NCI-H1092 (cell line): ENCODE results near the gene TNS2.

Source experiments
- DNase-seq: peaks from one replicate; lab custom pipeline; 2025; lab: John Stamatoyannopoulos, UW

Gene TNS2

DNA sequence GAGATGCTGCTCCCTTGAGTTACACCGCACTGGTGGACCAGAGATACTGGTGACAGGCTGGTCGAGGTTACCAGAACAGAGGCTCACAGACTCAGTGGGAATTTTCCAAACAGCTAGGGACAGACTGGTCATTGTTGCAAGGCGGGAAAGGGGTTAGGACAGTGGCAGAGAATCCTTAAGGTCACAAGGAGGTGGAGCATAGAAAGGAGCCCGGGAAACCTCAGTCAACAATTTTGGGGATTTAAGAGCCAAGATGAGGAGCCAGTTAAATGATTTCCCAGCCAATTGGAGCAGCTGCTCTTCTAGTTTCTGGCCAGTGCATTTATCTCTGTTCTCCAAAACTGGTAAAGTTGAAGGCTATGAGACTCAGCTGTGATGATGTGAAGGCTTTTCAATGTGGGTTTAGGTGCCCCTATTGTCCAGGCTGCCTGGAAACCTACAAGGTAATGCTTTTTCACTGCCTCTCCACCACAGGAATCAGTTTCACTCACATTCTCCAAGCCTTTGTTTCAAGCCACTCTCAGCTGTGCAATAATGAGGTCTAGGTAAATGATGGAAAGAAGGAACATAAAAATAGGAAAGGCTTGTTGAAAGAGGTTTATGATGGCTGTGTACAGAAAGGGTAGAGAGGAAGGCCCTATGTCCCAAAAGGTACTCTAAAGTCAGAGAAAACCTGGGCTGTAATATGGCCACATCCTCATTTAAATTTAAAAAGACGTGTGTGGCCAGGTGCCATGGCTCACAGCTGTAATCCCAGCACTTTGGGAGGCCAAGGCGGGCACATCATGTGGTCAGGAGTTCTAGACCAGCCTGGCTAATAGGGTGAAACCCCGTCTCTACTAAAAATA, 7.0 kb upstream of the TNS2 start:
- DNase-seq = no peak

DNA sequence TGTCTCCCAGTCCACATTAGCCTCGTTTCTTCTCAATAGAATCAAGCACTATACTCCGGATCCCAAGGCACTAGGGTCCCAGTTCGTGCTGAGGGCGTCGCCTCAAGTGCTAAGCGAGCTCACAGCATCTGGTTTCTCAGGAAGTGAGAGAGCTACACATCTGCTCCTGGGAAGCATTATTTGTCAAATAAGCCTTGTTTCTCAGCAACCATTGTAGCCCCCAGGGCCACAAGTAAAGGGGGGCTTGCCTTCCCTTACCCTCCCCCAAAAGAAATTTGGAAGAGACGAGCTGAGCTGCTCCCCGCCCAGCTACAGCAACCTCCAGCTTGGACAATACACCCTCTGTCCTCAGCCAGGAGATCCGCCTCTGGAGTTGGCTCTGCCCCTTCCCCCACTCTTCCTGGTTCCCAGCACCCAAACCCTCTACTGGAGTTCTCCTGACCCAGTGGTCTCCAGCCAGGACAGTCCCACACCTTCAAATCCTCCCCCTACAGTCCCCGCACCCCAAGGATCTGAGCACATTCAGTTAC, 5.7 kb upstream of the TNS2 start:
- no peak for DNase-seq

DNA sequence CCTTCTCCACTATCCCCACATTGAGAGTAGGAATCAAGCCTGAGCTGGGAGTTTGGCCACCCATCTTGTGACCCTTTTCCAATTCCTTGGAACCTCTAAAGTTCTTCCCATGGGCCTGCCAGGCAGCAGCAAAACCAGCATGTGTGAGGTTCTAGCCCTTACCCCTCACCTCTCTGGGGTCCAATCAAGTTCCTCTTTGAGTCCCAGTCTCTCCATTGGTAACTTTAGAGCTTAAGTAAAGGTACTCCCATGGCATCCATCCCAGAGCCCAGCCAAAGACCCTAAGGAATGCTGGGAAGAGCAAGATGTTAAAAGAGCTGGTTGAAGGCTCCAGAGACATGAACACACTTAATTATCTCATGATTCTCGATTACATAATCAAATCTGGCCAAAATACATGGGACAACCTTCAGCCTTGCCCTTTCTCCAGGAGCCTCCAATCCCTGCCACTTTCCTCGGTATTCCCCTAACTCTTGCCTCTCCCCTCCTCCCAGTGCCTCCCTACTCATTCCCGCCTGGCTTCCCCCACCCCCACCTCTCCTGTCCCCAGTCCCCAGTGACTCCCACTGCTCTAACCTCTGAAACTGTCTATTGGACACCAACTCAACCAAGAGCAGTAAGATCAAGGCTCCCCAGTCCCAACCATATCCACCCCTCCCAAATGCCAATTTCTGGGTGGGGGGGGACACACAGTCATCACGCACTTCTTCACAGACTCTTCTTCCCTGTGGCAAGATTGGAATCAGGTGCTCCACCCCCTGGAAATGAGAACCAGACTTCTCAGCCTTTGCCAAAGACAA, 4.8 kb upstream of the TNS2 start:
- DNase-seq = no peak

DNA sequence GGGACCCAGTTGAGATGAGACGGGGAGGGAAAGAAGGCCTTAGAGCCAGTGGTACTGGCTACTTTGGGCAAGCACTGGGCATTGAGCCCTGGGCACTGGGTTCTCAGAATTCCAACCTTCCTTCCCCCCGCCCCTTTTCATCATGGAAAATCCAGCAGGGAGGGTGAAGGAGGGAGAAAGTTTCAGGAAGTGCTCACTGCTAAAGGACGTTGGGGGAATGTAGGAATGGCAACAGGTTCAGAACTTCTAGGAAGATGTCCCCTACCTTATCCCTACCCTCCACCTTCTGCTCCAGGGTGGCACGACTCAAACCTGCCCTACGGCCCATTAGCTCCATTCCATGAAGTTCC, 4.2 kb upstream of the TNS2 start:
- no peak for DNase-seq

DNA sequence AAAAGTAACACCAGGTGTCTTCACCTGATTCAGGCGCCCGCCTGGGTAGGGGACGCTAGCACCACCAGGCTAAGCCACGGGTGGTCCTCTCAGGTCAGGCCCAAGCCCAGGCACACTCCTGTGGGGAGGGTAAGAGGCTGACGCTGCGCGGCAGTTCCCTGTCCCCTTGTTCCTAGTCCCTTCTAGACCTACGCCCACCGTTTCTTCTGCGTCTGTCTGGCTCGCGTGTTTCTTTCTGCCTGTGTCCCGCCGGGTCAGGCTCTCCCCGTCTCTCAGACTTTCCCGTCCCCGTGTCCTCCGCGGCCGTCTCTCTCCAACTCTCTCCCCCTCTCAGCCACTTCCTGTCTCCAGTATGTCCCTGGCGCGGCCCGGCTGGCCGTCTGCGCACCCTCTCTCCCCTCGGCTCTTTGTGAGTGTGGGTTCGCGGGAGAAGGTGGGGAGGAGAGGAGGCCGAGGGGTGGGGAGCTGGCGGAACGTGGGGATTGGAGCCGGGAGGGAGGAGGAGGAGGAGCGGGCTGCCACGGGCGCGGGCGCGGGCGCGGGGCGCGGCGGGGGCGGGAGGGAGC, 3.1 kb upstream of the TNS2 start:
- no peak for DNase-seq

DNA sequence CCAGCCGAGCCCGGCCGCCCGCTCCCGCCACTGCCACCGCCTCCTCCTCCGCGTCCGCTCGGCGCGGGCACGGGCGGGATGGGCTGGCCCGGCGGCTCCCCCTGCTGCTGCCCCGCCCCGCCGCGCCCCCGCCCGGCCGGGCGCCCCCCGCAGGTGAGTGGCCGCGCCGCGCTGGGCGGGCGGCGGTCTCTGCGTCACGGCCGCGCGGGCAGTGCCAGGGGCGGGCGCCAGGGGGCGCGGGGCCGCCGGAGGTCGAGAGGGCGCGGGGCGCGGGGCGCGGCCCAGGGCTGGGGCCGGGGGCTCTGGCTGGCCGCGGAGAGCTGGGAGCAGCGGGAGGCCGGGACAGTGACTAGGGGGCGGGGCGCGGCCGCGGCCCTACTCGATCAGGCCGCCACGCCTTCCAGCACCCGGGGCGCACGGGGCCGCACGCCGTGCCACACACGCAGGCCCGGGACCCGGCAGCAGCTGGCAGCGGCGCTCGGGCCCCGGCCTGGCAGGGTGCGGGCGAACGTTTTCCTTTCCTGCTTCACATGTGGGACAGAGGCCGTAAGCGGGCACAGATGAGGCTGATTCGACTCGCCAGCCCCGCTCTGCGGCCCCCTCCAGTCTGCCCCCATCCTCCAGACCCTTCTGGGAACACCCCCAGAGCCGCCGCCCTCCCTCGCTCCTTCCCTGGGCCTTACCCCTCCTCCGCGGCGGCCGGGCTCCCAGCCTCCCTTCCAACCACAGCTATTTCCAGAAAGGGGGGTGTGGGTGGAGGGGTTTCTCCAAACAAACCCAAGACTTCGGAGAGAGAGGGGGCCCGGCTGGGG, 2.4 kb upstream of the TNS2 start:
- DNase-seq = no peak

DNA sequence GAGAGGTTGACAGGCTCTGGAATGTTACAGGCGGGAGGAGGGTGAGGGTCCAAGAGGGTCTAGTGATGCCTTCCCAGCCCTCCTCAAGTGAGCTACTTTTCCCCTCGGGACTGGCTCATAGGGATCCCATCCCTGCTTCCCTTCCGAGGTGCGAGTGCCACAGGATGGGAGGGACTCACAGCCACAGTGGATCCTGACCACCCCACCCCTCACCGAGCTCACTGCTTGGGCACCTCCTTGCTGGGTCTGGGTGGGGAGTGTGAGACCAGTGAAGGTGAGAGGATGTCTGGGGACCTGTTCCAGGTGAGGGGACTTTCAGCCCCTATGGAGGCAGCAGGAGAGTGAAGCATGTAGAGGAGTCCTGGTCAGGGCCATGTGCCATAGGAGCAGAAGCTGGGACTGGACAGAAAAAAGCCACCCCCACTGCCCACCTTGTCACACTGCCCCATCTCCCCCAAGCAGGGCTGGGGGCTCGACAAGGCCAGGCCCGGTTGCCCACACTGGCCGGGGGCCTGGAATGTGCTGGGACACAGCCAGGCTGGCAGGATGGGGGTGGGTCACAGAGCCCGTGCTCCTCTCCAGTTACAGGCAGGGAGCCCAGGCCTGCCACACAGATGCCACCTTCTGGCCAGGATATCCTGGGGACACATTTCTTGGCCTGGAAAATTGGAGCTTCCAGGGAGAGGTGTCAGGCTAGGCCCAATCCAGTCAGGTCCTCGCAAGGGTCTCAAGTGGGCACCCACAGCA, 1.7 kb upstream of the TNS2 start:
- no peak for DNase-seq

DNA sequence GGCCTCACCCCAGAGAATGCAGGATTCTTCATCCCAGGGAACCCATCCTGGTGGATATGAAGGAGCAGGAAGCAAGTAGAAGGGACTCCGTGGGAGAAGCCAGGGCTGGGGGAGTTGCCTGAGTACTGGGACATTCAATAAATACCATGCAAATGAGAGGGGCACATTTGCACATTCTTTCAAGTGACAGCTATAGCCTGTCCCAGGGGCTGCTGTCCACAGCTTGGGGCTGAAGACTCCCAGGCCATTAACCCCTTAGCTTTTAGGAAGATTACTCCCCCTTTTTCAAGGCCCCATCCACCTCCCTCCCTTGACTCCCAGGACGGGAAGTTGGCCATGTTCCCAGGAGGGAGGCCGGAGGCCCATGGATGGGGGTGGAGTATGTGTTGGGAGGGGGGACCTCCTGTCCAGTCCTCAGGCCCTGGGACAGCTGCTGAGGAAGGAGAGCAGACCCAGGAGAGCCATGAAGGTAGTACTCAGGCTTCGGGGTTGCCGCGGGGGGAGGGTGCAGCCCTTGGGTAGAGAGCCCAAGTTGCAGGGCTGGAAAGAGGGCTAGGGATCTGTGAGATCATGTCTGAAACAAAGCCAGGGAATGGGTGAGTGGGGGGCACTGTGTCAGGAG, 974 bp upstream of the TNS2 start:
- DNase-seq = no peak

DNA sequence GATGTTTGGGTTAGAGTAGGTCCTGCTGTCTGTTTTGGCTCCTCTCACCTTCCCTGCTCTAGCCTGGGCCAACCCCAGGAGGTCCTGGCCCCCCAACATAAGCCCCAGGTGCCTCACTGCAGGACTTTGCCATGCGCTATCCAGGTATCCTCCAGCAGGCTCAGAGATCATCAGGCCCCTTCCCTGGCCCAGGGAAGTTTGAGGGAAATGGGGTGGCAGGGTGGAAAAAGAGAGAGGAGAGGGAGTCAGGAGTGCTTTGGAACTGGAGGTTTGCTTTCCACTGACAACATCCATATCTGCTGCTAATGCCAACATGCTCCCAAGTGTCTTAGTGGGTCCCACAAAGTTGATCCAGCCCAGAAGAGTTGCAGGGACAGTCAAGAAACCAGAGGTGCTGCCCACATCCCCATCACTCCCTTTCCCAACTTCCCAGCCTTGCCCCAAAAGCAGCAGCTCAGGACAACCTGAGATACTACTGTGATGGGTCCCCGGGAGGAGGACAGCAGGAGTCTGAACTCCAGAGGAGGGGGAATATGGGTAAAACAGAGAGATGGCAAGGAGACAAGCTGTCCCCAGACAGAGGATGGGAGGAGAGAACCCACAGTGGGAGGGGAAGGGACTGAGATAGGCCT, 677 bp downstream of the TNS2 start:
- no peak for DNase-seq

DNA sequence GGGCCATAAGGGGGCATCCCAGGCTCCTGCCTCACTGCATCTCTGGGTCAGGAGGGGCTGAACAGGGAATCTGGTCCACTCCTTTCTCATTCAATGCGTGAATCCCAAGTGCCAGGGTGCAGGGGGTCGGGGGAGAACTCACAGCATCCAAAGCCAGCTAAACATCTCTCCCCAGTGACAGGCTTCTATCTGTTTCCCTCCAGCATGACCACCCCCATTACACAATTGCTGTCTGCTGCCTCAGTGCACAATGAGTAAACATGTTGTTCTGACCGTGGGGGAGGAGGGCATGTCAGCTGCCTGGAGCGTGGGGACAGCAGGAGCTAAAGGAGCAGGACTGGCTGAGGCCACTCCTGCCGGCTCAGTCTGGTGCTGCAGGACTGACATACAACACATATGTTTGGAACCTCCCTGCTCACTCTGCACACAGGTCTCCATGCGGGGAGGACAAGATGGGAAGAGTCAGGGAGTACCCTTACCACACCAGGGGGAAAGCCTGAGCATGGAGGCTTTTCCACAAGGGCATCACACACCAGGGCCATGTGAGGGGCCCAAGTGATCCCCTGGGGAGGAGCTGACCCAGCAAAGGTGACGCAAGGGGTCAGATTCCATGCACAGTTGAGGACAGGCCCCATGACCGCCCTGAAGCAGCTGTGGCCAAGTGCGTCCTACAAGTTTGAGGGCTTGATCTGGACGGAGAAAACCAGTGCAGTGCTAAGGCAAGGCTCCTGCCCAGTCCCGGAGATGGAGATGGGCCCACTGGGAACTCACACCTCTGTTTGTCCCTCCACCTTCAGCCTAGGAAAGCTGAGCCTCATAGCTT, 1.4 kb downstream of the TNS2 start:
- DNase-seq = no peak

DNA sequence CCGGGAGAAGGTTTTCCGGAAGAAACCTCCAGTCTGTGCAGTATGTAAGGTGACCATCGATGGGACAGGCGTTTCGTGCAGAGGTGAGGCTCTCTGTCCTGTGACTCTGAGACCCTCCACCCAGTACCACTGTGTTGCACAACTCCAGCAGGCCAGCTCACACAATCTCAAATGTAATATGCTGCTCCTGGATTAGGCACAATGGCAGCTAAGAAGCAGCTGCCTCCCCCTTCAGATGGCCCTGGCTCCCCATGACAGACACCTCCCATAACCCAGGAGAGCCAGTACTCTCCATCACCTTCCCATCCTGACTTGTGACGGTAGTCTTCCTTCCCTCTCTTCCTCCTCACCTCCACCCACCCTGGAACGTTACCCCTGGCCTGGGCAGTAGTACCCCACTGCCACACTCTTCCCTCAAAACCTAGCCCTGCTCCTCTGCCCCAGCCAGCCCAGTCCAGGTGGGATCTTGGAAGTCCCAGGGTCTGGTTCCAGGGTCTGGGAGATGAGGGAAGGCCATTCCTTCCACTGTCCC, 2.1 kb downstream of the TNS2 start:
- DNase-seq = no peak

DNA sequence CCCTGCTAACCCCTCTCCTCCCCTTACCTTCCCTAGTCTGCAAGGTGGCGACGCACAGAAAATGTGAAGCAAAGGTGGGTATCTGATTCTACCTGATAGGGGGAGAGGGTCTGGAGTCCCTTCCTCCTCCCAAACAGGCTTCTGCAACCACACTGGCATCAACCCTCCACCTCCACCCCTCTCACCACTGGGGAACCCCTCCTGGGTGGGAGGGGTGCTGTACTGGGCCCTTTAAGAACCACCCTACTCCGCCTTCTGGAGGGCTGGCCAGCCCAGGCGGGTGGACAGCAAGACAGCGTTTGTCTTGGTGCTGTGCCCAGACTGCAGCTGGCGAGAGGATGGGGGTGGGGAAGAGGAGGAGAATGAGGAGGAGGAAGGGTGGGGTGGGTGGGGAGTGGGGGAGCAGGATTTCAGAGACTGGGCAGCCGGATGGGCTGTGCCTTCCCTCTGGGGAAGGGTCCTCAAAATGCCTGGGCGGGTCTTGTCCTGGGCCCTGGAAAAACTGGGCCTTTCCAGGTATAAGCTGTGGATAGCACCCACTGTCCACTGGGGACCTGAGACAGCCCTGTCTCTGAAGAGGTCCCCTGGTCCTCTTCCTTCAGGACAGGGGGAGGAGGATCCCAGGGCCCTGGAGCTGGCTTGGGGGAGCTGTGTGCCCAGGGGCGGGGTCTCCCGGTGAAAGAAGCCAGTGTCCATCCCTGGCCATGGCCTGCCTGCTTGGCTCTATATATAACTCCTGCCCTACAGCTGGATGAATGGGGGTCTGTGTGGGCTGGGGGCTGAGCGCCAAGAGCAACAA, 2.8 kb downstream of the TNS2 start:
- DNase-seq = peak; percentile 61

DNA sequence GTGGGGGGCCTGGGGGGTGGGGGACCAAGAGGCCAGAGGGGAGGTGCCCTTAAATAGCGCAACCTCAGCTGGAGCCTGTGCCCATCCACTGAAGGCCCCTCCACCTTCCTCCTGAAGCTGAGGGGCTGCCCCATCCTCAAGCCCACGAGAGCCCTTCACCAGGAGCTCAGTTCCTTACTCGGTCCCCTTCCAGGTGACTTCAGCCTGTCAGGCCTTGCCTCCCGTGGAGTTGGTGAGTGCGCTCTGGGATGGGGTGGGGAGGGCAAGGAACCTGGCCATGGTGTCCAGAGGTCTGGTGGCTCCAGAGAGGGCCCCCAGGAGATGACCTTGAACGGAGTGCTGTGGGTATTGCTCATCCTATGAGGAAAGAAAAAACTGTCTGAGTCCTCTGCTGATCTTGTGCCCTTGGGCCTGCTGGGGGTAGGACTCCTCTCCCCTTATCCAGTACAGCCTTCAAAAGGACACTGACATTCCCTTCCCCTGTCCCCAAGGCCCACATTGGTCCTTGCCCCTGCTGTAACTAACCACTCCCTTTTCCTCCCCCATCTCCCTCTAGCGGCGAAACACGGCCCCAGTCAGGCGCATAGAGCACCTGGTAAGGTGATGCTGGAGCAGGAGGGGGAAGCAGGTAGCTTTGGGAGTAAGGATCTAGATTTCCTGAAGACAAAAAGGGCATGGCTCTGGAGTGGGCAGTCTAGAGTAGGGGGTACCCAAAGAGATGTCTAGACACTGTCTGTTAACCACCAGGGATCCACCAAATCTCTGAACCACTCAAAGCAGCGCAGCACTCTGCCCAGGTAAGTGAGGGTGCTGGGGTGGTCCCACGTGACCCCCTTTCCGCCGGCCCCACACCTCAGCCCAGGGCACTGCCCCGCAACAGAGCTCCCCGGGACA, 3.6 kb downstream of the TNS2 start:
- no peak for DNase-seq

DNA sequence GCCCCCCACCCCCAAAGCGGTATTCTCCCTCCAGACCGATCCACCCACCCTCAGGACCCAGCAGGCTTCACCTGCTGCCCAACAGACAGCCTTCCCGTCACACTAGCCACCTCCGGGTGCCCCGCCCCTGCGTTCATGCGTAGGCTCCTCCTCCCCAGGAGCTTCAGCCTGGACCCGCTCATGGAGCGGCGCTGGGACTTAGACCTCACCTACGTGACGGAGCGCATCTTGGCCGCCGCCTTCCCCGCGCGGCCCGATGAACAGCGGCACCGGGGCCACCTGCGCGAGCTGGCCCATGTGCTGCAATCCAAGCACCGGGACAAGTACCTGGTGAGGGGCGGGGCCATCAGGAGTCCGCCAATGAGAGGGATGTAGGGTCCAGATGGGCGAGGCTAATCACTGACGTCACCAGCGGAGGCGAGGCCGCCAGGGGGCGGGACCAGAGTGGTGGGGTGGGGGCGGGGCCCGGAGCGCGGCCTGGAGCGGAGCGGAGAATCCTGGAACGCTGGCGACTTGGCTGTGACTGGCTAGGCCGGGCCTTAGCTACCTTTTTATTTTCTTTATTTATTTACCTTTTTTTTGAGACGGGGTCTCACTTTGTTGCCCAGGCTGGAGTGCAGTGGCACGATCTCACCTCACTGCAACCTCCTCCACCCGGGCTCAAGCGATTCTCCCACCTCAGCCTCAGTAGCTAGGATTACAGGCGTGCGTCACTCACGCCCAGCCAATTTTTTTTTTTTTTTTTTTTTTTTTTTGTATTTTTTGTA, 4.4 kb downstream of the TNS2 start:
- DNase-seq = peak; percentile 88

DNA sequence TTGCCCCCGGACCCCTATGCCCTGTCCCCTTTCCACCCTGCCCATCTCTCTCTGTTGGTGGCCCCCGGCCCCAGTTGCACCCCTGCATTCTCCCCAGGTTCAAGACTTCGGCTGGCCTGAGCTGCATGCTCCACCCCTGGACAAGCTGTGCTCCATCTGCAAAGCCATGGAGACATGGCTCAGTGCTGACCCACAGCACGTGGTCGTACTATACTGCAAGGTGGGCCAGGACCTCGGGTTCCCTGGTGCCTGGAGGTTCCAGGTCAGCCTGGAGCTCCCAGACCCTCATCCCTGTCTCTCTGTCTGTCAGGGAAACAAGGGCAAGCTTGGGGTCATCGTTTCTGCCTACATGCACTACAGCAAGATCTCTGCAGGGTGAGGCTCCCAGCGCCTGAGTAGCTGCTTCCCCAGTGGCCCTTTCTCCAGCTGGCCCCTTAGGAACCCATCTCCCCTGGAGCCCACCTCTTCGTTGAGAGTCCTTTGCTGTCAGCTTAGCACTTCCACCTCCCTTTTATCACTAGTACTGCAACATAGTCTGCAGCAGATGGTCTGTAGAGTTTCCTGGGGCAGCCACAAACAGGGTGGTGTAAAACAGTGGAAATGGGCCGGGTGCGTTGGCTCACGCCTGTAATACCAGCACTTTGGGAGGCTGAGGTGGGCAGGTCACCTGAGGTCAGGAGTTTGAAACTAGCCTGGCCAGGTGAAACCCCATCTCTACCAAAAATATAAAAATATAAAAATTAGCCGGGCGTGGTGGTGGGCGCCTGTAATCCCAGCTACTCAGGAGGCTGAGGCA, 5.8 kb downstream of the TNS2 start:
- no peak for DNase-seq

DNA sequence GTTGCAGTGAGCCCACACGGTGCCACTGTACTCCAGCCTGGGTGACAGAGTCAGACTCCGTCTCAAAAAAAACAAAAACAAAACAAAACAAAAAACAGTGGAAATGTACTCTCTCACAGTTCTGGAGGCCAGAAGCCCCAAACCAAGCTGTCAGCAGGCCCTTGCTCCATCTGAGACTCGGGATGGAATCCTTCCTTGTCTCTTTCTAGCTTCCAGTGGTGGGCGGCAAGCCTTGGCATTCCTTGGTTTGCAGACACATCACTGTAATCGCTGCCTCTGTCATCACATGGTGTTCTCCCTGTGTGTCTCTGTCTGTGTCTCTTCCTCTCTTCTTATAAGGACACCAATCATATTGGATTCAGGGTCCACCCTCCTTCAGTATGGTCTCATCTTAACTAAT, 6.4 kb downstream of the TNS2 start:
- DNase-seq = no peak
